Osteocyte (in vitro differentiated cells): ENCODE measurements around the gene METRNL. TPM values are rescaled to one million over a fixed set of nuclear protein-coding genes. Genes with fewer than 3 reads are reported as not detected.
"Not testable (repeated sequence)": the region's sequence is repeated elsewhere in the genome, so short reads cannot be mapped to it uniquely, and the experiment has no call there.

ENCODE experiments used
- DNase-seq: peaks from one replicate; pipeline ENCODE4 v3.0.0; 2021; ENCODE audit warnings: mixed read lengths; ENCODE audit not compliant: unreplicated experiment; ENCODE audit errors: extremely low spot score
- H3K27ac Mint-ChIP-seq: one replicate; pipeline ENCODE4 v1.8.0; 2021; ENCODE audit warnings: mild to moderate bottlenecking, mixed read lengths; ENCODE audit not compliant: unreplicated experiment
- H3K27me3 Mint-ChIP-seq: one replicate; pipeline ENCODE4 v1.8.0; 2021; ENCODE audit warnings: mixed read lengths; ENCODE audit not compliant: unreplicated experiment
- H3K36me3 Mint-ChIP-seq: one replicate; pipeline ENCODE4 v1.8.0; 2021; ENCODE audit warnings: mixed read lengths; ENCODE audit not compliant: unreplicated experiment
- H3K4me1 Mint-ChIP-seq: one replicate; pipeline ENCODE4 v1.8.0; 2021; ENCODE audit warnings: mixed read lengths; ENCODE audit not compliant: unreplicated experiment
- H3K4me3 Mint-ChIP-seq: one replicate; pipeline ENCODE4 v1.8.0; 2021; ENCODE audit warnings: mild to moderate bottlenecking, moderate library complexity, mixed read lengths; ENCODE audit not compliant: unreplicated experiment
- H3K9me3 Mint-ChIP-seq: one replicate; pipeline ENCODE4 v1.8.0; 2021; ENCODE audit warnings: mixed read lengths; ENCODE audit not compliant: unreplicated experiment
- total RNA-seq: library from RNA; stranded (reverse); gene quantifications from 2 replicates; pipeline ENCODE4 v1.2.1, GENCODE V29; 2021
- TF ChIP-seq, protein P1 (sequence below): fragments of 200-600 bp; sonication (generic); IDR thresholded peaks from 2 replicates; pipeline ENCODE4 v1.5.0; 2021; ENCODE audit warnings: antibody characterized with exemption, mild to moderate bottlenecking, moderate library complexity

The METRNL gene
- total RNA-seq, 1 donor from 2014 or later, result 214 TPM

DNA sequence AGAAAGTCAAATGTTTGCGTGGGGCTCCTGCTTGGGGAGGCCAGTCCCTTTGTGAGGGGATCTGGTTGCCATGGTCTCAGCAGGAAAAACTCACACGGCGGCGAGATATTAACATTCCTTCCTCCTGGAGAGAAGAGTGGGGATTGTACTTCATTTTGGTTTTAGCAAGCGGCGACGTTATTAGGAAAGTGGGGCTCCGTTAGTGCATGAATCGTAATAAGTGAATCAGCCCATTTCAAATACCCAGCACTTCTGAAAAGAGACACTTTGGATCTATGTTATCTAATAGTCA lies 41.6 kb upstream of the METRNL start:
- Mint-ChIP-seq H3K27me3 (no peaks in the 10 kb centered on the region), H3K27ac (no peak overlapping the region), H3K4me1 (no peaks in the 10 kb centered on the region), H3K4me3 (no peak overlapping the region), H3K9me3 (peaks cover 15% of the 10 kb centered on the region), H3K36me3 (peaks cover 34% of the 10 kb centered on the region)
- TF ChIP-seq, protein P1, sequence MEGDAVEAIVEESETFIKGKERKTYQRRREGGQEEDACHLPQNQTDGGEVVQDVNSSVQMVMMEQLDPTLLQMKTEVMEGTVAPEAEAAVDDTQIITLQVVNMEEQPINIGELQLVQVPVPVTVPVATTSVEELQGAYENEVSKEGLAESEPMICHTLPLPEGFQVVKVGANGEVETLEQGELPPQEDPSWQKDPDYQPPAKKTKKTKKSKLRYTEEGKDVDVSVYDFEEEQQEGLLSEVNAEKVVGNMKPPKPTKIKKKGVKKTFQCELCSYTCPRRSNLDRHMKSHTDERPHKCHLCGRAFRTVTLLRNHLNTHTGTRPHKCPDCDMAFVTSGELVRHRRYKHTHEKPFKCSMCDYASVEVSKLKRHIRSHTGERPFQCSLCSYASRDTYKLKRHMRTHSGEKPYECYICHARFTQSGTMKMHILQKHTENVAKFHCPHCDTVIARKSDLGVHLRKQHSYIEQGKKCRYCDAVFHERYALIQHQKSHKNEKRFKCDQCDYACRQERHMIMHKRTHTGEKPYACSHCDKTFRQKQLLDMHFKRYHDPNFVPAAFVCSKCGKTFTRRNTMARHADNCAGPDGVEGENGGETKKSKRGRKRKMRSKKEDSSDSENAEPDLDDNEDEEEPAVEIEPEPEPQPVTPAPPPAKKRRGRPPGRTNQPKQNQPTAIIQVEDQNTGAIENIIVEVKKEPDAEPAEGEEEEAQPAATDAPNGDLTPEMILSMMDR, result no peak
- DNase-seq, result peak; percentile 51

DNA sequence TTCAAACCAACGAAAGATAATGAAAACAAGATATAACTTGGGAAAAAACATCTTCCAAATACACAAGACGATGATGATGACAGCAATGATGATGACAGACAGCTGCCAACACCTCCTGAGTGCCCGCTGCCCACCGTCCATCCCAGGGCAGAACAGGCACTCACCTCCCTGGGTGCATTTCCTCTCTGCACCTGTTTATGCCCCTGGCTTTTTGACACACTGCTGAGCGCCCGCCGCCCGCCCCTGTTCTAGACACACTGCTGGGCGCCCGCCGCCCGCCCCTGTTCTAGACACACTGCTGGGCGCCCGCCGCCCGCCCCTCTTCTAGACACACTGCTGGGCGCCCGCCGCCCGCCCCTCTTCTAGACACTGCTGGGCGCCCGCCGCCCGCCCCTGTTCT lies 40.4 kb upstream of the METRNL start:
- Mint-ChIP-seq H3K36me3 (peaks cover 43% of the 10 kb centered on the region), H3K9me3 (peaks cover 26% of the 10 kb centered on the region)
- H3K27me3 Mint-ChIP-seq, H3K4me1 Mint-ChIP-seq, H3K27ac Mint-ChIP-seq, DNase-seq, H3K4me3 Mint-ChIP-seq: not testable (repeated sequence)

DNA sequence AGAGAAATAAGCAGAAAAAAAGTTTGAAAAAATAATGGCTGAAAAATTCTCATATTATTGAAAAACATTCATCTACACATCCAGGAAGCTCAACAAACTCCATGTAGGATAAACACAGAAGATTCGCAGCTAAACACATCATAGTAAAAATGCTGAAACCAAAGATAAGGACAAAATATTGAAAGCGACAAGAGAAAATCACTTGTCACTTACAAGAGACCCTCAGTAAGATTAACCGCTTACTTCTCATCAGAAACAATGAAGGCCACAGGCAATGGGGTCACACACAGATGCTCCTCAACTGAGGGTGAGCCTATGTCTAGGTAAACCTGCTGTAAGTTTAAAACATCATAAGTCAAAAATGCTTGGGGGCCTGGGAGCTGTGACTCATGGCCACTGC lies 38.1 kb upstream of the METRNL start:
- H3K36me3 Mint-ChIP-seq, result peaks cover 41% of the 10 kb centered on the region
- no peak for DNase-seq
- H3K27ac Mint-ChIP-seq, result no peak overlapping the region
- no peak overlapping the region for H3K4me3 Mint-ChIP-seq
- H3K27me3 Mint-ChIP-seq, result no peaks in the 10 kb centered on the region
- H3K4me1 Mint-ChIP-seq, result no peaks in the 10 kb centered on the region
- TF ChIP-seq, protein P1, result no peak
- peaks cover 27% of the 10 kb centered on the region for H3K9me3 Mint-ChIP-seq

DNA sequence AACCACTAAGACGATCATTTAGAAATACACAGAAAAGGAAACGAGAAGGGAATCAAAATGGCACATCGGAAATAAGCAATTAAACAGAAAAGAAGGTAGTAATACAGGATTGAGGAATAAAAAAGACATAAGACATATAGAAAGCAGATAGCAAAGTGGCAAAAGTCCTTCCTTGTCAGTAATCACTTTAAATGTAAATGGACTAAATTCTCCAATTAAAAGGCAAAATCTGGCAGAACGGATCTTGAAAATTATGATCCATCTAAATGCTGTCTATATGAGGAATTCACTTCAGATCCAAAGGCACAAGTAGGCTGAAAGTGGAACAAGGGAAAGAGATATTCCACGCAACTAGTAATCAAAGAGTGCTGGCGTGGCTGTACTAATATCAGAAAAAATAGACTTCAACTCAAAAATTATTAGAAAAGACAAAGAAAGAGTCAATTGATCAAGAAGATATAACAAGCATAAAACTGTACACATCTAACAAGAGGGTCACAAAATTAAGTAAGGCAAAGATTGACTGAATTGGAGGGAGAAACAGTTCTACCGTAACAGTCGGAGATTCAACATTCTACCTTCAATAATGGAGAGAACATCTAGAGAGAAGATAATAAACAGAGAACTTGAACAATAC lies 36.8 kb upstream of the METRNL start:
- DNase-seq, result no peak
- H3K27ac Mint-ChIP-seq, result no peak overlapping the region
- no peaks in the 10 kb centered on the region for H3K4me1 Mint-ChIP-seq
- H3K4me3 Mint-ChIP-seq, result no peak overlapping the region
- TF ChIP-seq, protein P1, result no peak
- no peaks in the 10 kb centered on the region for H3K27me3 Mint-ChIP-seq
- H3K36me3 Mint-ChIP-seq, result peaks cover 36% of the 10 kb centered on the region
- H3K9me3 Mint-ChIP-seq, result peaks cover 27% of the 10 kb centered on the region

DNA sequence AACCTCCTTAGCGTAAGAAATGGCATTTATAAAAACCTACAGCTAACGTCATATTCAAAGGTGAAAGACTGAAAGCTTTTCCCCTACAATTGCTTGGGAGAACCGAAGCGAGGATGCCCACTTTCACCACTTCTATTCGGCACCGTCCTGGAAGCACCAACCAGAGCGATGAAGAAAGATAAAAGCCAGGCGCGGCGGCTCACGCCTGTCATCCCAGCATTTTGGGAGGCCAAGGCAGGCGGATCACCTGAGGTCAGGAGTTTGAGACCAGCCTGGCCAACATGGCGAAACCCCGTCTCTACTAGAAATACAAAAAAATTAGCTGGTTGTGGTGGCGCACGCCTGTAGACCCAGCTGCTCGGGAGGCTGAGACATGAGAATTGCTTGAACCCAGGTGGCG lies 34.9 kb upstream of the METRNL start:
- H3K4me3 Mint-ChIP-seq, H3K27ac Mint-ChIP-seq, H3K4me1 Mint-ChIP-seq, H3K27me3 Mint-ChIP-seq: not testable (repeated sequence)
- Mint-ChIP-seq H3K9me3 (peaks cover 27% of the 10 kb centered on the region), H3K36me3 (peaks cover 36% of the 10 kb centered on the region)
- peak; percentile 53 for DNase-seq

DNA sequence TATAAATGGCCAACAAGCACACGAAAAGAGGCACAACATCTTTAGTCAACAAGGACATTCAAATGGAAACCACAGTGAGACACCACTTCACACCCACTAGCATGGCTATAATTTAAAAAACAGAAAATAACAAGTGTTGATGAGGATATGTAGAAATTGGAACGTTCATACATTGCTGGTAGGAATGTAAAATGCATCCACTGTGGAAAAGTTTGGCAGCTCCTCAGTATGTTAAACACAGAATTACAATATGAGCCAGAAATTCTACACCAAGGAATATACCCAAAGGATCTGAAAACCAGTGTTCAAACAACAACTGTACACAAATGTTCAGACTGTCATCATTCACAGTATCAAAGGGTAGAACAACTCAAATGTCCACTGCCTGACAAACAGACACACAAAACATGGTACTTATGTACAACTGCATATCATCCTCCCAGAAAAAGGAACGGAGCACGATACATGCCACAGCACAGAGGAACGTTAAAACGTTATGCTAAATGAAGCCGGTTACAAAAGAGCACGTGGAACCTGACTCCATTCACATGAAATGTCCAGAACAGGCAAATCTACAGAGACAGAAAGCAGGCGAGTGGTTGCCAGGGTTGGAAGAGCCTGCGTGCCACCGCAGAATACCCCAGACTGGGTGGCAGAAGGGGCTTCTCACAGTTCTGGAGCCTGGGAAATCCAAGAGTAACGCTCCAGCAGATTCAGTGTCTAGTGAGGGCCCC lies 32.8 kb upstream of the METRNL start:
- DNase-seq, result peak; percentile 48
- no peak overlapping the region for H3K4me3 Mint-ChIP-seq

More for the DNA sequence above, 32.8 kb upstream of the METRNL start:
- peaks cover 7% of the 10 kb centered on the region for H3K4me1 Mint-ChIP-seq
- H3K9me3 Mint-ChIP-seq, result peaks cover 20% of the 10 kb centered on the region
- H3K27ac Mint-ChIP-seq, result no peak overlapping the region
- no peaks in the 10 kb centered on the region for H3K27me3 Mint-ChIP-seq
- H3K36me3 Mint-ChIP-seq, result peaks cover 29% of the 10 kb centered on the region
- TF ChIP-seq, protein P1, result no peak
